Type B pancreatic cell (in vitro differentiated cells): Measurements from ENCODE around the gene PAX5. TPM values are rescaled to one million over a fixed set of nuclear protein-coding genes. Genes with fewer than 3 reads are reported as not detected.
"Not testable (repeated sequence)": the region's sequence is repeated elsewhere in the genome, so short reads cannot be mapped to it uniquely, and the experiment has no call there.

Experiments used
- DNase-seq: peaks from one replicate; pipeline ENCODE4 v3.0.0; 2021; ENCODE audit warnings: mixed read lengths; ENCODE audit not compliant: unreplicated experiment; ENCODE audit errors: extremely low spot score
- H3K27ac Mint-ChIP-seq: 2 replicates; pipeline ENCODE4 v1.8.0; 2021; ENCODE audit warnings: mild to moderate bottlenecking, mixed read lengths
- H3K27me3 Mint-ChIP-seq: 2 replicates; pipeline ENCODE4 v1.8.0; 2021; ENCODE audit warnings: mixed read lengths
- H3K36me3 Mint-ChIP-seq: 2 replicates; pipeline ENCODE4 v1.8.0; 2021; ENCODE audit warnings: mixed read lengths
- H3K4me1 Mint-ChIP-seq: one replicate; pipeline ENCODE4 v1.8.0; 2021; ENCODE audit warnings: mixed read lengths; ENCODE audit not compliant: unreplicated experiment
- H3K4me3 Mint-ChIP-seq: 2 replicates; pipeline ENCODE4 v1.8.0; 2021; ENCODE audit warnings: mild to moderate bottlenecking, mixed read lengths
- H3K9me3 Mint-ChIP-seq: 2 replicates; pipeline ENCODE4 v1.8.0; 2021; ENCODE audit warnings: mixed read lengths
- CTCF ChIP-seq: fragments of 200-600 bp; sonication (generic); conservative IDR thresholded peaks from 2 replicates; pipeline ENCODE4 v1.5.0; 2021; ENCODE audit warnings: antibody characterized with exemption, mild to moderate bottlenecking
- total RNA-seq: library from RNA; stranded (reverse); gene quantifications from 2 replicates; pipeline ENCODE4 v1.2.1, GENCODE V29; 2021; ENCODE audit warnings: low replicate concordance

PAX5 gene
- total RNA-seq, 1 donor from 2014 or later = not detected

- DNase-seq = no peak
- TF ChIP-seq CTCF = no peak
- H3K4me1 Mint-ChIP-seq = no peaks in the 10 kb centered on the region
- H3K27me3 Mint-ChIP-seq = peaks cover 54% of the 10 kb centered on the region
- no peaks in the 10 kb centered on the region for H3K36me3 Mint-ChIP-seq
- no peak overlapping the region for H3K27ac Mint-ChIP-seq
- no peak overlapping the region for H3K4me3 Mint-ChIP-seq
- H3K9me3 Mint-ChIP-seq = no peaks in the 10 kb centered on the region
These were observed 159.1 kb downstream of the PAX5 start for GRCh38 chr9:36874921-36875320.

GRCh38 chr9:36874261-36874660, 159.8 kb downstream of the PAX5 start:
- H3K27me3 Mint-ChIP-seq = peaks cover 58% of the 10 kb centered on the region
- no peaks in the 10 kb centered on the region for H3K36me3 Mint-ChIP-seq
- no peaks in the 10 kb centered on the region for H3K9me3 Mint-ChIP-seq
- H3K4me1 Mint-ChIP-seq = no peaks in the 10 kb centered on the region
- no peak overlapping the region for H3K4me3 Mint-ChIP-seq
- DNase-seq = no peak
- no peak for TF ChIP-seq CTCF
- H3K27ac Mint-ChIP-seq = no peak overlapping the region

- Mint-ChIP-seq H3K9me3 (no peaks in the 10 kb centered on the region), H3K4me3 (no peak overlapping the region), H3K27me3 (peaks cover 62% of the 10 kb centered on the region), H3K27ac (no peak overlapping the region), H3K36me3 (no peaks in the 10 kb centered on the region), H3K4me1 (no peaks in the 10 kb centered on the region)
- TF ChIP-seq CTCF = peak; percentile 95
- no peak for DNase-seq
These were observed 160.7 kb downstream of the PAX5 start for GRCh38 chr9:36873247-36873875.

GRCh38 chr9:36872641-36873040, 161.4 kb downstream of the PAX5 start:
- H3K4me3 Mint-ChIP-seq = no peak overlapping the region
- no peak overlapping the region for H3K27ac Mint-ChIP-seq
- no peaks in the 10 kb centered on the region for H3K9me3 Mint-ChIP-seq
- peaks cover 7% of the 10 kb centered on the region for H3K4me1 Mint-ChIP-seq
- no peak for DNase-seq
- peaks cover 62% of the 10 kb centered on the region for H3K27me3 Mint-ChIP-seq
- TF ChIP-seq CTCF = no peak
- no peaks in the 10 kb centered on the region for H3K36me3 Mint-ChIP-seq

- H3K27me3 Mint-ChIP-seq = peaks cover 63% of the 10 kb centered on the region
- no peak overlapping the region for H3K4me3 Mint-ChIP-seq
- peaks cover 8% of the 10 kb centered on the region for H3K4me1 Mint-ChIP-seq
- H3K36me3 Mint-ChIP-seq = no peaks in the 10 kb centered on the region
- DNase-seq = no peak
- TF ChIP-seq CTCF = no peak
- no peak overlapping the region for H3K27ac Mint-ChIP-seq
- H3K9me3 Mint-ChIP-seq = no peaks in the 10 kb centered on the region
These were observed 162.5 kb downstream of the PAX5 start for GRCh38 chr9:36871606-36872005.

- TF ChIP-seq CTCF = no peak
- DNase-seq = no peak
- H3K36me3 Mint-ChIP-seq = no peaks in the 10 kb centered on the region
- no peak overlapping the region for H3K27ac Mint-ChIP-seq
- no peak overlapping the region for H3K4me3 Mint-ChIP-seq
- H3K9me3 Mint-ChIP-seq = no peaks in the 10 kb centered on the region
- H3K4me1 Mint-ChIP-seq = peaks cover 8% of the 10 kb centered on the region
- H3K27me3 Mint-ChIP-seq = peaks cover 67% of the 10 kb centered on the region
These were observed 163.1 kb downstream of the PAX5 start for GRCh38 chr9:36870960-36871359.

- not testable (repeated sequence) for H3K27ac Mint-ChIP-seq, H3K36me3 Mint-ChIP-seq, DNase-seq, H3K4me1 Mint-ChIP-seq, H3K4me3 Mint-ChIP-seq, H3K9me3 Mint-ChIP-seq
- H3K27me3 Mint-ChIP-seq = peaks cover 72% of the 10 kb centered on the region
These were observed 164.5 kb downstream of the PAX5 start for GRCh38 chr9:36869605-36870004.
